ENCODE measurements around the gene DGKH.
A peak's percentile ranks its signal among the peaks of the same experiment; 100 is the strongest.

DGKH gene

DNA sequence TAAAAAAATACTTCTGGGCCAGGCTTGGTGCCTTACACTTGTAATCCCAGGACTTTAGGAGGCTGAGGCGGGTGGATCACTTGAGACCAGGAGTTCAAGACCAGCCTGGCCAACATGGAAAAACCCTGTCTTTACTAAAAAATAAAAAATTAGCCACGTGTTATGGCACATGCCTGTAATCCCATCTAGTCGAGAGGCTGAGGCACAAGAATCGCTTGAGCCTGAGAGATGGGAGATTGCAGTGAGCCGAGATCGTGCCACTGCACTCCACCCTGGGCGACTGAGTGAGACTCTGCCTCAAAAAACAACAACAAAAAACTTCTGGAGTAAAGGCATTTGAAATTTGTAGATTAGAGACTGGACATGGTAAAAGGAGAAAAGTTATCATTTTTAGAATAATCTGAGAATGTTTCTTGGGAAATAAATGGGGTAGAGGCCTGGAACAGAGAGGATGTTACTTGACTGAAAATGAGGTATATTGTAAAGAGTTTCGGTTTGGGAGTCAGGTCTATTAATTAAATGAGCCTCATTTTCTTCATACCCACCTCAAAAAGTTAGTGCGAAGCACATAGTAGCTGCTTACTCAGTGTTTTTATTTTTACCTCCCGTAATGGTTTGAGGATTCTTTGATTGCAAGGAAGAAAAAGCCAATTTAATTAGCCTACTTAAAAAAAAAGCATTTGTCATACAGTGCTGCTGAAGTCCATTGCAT lies 226.1 kb downstream of the DGKH start:
- Mint-ChIP-seq H3K9me3 (peaks cover 4% of the 10 kb centered on the region), H3K27ac (no peak overlapping the region), H3K4me3 (no peak overlapping the region), H3K4me1 (peaks cover 66% of the 10 kb centered on the region), H3K36me3 (peaks cover 23% of the 10 kb centered on the region), H3K27me3 (peaks cover 4% of the 10 kb centered on the region)
- CTCF ChIA-PET, result no interaction called here
- no peak for DNase-seq

DNA sequence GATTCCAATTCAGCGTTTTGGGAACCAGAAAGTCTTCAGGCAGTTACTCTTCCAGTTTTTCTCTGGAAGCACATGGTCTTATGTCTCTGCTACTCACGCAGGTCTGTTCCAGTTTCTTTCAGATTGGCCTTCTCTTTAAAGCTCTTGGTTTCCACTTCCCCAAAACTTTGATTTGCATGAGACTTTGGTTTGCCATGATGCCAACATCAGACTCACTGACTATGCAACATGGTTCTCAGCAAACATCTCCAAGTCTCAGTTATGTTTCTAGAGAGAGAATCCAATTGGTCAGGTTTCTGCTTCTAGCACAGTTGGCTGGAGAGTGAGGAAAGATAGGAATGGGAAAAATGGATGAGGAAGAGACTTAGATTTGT lies 226.6 kb downstream of the DGKH start:
- Mint-ChIP-seq H3K9me3 (peaks cover 4% of the 10 kb centered on the region), H3K4me1 (peaks cover 64% of the 10 kb centered on the region), H3K27ac (peak overlapping the region; percentile 30), H3K36me3 (peaks cover 23% of the 10 kb centered on the region), H3K4me3 (no peak overlapping the region), H3K27me3 (peaks cover 4% of the 10 kb centered on the region)
- CTCF ChIA-PET, result no interaction called here
- DNase-seq, result no peak

DNA sequence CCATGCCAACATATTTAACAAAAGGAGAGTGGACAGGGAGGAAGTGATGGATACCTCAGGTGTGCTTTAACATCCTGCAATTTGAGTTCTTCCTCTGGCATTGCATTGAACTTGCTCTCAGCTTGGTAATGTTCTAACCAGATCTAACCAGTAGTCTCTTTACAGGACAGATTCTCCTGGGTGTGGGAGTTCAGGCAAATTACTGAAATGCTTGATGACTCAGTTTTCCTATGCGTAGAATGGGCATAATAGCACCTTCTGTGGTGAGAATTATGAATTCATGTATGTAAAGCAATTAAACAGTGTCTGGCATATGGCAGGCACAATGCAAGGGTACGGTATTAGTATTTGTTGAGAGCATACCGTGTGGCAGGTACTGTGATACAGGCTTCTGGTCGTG lies 227.1 kb downstream of the DGKH start:
- Mint-ChIP-seq H3K4me3 (no peak overlapping the region), H3K4me1 (peaks cover 61% of the 10 kb centered on the region), H3K36me3 (peaks cover 21% of the 10 kb centered on the region), H3K9me3 (peaks cover 4% of the 10 kb centered on the region), H3K27me3 (peaks cover 4% of the 10 kb centered on the region), H3K27ac (peak overlapping the region; percentile 30)
- no peak for DNase-seq
- CTCF ChIA-PET, result no interaction called here

DNA sequence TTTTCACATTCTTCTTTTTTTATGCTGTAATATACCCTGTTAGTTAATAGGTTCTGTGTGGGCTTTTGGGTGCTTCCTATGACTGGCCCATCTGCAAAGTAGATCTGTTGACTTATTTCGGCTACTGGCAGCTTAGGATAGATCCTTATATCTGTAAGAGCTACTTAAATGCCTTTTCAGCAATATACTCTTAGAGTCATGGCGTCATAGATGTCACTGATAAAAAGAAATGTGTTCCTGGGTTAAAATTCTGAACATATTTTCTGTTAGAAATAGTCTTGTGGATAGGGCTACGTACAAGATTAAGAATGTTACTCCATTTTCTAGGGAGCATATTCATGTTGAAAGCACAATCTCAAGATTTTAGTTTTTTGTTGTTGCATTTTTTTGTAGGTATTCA lies 228.2 kb downstream of the DGKH start:
- H3K4me1 Mint-ChIP-seq, result peaks cover 49% of the 10 kb centered on the region
- peaks cover 3% of the 10 kb centered on the region for H3K27me3 Mint-ChIP-seq
- no peak overlapping the region for H3K4me3 Mint-ChIP-seq
- DNase-seq, result no peak
- H3K9me3 Mint-ChIP-seq, result no peaks in the 10 kb centered on the region
- H3K36me3 Mint-ChIP-seq, result peaks cover 16% of the 10 kb centered on the region
- no peak overlapping the region for H3K27ac Mint-ChIP-seq
- CTCF ChIA-PET, result no interaction called here

DNA sequence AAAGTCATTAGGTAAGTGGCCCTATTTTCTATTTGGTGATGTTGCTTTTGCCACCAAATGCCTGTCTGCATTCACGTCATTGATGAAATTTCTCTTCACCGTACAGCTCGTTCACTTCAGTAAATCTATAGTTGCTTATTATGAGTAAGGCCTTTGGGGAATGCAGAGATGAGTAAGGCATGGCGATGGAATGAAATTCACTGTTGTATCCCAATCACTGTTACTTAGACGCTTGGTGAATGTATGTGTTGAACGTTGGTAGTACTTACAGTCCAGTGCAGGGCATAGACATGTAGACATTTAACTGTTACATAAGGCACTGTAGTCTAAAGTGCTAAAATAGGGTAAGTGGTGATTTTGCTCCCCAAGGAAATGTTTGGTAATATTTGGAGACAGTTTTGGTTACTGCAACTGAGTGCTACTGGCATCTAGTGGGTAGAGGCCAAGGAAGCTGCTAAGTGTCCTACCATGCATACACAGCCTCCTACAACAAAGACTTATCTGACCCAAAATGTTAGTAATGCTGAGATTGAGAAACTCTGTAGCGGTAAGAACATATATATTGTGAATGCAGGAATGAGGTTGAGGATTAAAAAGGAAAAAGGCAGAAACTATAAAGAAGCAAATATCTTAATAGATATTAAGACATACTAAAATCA lies 229.3 kb downstream of the DGKH start:
- no peaks in the 10 kb centered on the region for H3K9me3 Mint-ChIP-seq
- H3K4me3 Mint-ChIP-seq, result no peak overlapping the region

DNA sequence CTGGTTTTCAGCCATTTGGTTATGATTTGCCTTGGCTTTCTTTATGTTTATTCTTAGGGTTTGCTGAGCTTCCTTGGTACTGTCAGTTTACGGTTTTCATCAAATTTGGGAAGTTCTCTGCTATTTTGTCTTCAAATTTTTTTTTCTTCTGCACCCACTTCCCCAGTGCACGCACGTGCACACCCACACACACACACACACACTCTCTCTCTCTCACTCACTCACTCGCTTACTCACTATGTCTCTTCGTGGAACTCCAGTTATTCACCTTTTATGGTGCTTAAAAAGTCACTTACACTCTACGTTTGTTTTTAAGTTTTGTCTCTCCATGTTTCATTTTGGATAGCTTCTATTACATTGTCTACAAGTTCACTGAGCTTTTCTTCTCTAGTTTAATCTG lies 230.6 kb downstream of the DGKH start:
- peaks cover 45% of the 10 kb centered on the region for H3K4me1 Mint-ChIP-seq
- H3K27me3 Mint-ChIP-seq, result no peaks in the 10 kb centered on the region
- H3K9me3 Mint-ChIP-seq, result no peaks in the 10 kb centered on the region
- H3K27ac Mint-ChIP-seq, result no peak overlapping the region
- CTCF ChIA-PET, result interaction anchor here (1.9 kb wide), 1 partner anchor 198 kb away, joined by 4 read pairs; no protein-coding TSS in a partner anchor
- H3K36me3 Mint-ChIP-seq, result peaks cover 19% of the 10 kb centered on the region
- H3K4me3 Mint-ChIP-seq, result no peak overlapping the region
- no peak for DNase-seq

More for the DNA sequence above, 229.3 kb downstream of the DGKH start:
- peaks cover 16% of the 10 kb centered on the region for H3K36me3 Mint-ChIP-seq
- no peak overlapping the region for H3K27ac Mint-ChIP-seq
- peaks cover 51% of the 10 kb centered on the region for H3K4me1 Mint-ChIP-seq
- CTCF ChIA-PET, result no interaction called here
- no peak for DNase-seq
- no peaks in the 10 kb centered on the region for H3K27me3 Mint-ChIP-seq

DNA sequence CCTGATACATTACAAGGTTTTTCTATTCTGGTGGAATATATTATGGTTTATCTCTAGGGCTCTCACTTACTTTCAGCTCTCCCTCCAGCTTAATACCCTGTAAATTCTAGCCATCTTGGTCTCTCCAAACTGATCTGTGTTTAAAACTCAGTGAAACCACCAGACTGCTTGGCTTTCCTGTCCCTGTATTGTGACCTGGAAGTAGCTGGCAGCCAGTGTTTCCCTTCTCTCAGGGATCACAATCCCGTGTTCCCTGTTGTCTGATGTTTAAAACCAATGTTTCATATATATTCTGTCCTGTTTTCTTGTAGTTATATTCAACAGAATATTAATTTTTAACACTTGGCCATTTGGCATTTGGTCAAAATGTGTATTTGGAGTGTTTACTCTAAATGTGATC lies 231.5 kb downstream of the DGKH start:
- H3K36me3 Mint-ChIP-seq, result peaks cover 19% of the 10 kb centered on the region
- peaks cover 38% of the 10 kb centered on the region for H3K4me1 Mint-ChIP-seq
- no peak for DNase-seq
- no peak overlapping the region for H3K27ac Mint-ChIP-seq
- H3K9me3 Mint-ChIP-seq, result no peaks in the 10 kb centered on the region
- no peak overlapping the region for H3K4me3 Mint-ChIP-seq
- no peaks in the 10 kb centered on the region for H3K27me3 Mint-ChIP-seq
- CTCF ChIA-PET, result interaction anchor here (1.9 kb wide), 1 partner anchor 197 kb away, joined by 4 read pairs; no protein-coding TSS in a partner anchor

DNA sequence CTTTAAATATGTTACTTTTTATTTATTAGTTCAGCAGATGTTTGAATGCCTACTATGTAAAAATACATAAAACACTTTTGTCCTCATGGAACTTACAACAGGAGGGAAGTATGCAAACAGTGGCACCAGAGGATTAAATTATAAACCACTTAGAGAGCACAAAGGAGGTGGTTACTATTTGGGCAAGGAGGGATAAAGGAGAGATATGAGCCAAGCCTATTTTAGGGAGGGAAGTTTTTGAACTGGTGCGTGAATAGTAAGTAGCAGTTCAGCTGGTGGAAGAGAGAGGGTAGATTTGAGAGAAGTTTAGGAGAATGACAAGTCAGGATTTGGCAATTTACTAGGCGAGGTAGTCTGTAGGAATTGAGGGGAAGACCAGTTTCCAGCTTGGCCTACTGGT lies 232.1 kb downstream of the DGKH start:
- DNase-seq, result no peak
- Mint-ChIP-seq H3K4me1 (peaks cover 32% of the 10 kb centered on the region), H3K4me3 (no peak overlapping the region), H3K36me3 (peaks cover 16% of the 10 kb centered on the region), H3K27me3 (no peaks in the 10 kb centered on the region), H3K9me3 (no peaks in the 10 kb centered on the region), H3K27ac (no peak overlapping the region)
- CTCF ChIA-PET, result interaction anchor here (1.9 kb wide), 1 partner anchor 197 kb away, joined by 4 read pairs; no protein-coding TSS in a partner anchor

DNA sequence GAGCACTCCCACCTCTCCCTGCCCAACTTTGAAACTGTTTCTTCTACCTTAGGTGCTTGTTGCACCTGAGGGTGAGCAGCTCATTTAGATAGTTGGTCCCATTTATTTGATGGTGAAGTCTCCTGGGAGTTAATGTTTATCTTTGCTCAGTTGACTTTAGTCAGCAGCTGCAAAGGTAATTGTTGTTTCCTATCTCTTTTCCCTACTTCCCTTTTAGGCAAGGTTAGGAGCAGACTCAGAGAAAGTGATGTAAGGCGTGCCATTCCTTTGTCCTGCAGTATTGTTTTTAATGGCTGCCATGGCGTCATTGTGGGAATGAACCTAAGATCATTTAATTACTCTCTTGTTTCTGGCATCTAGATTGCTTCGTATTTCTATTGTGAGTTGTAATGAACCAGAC lies 235.1 kb downstream of the DGKH start:
- peaks cover 12% of the 10 kb centered on the region for H3K4me1 Mint-ChIP-seq
- no peak overlapping the region for H3K27ac Mint-ChIP-seq
- H3K36me3 Mint-ChIP-seq, result peaks cover 22% of the 10 kb centered on the region
- DNase-seq, result no peak
- no peaks in the 10 kb centered on the region for H3K27me3 Mint-ChIP-seq
- no peak overlapping the region for H3K4me3 Mint-ChIP-seq
- no peaks in the 10 kb centered on the region for H3K9me3 Mint-ChIP-seq
- CTCF ChIA-PET, result interaction anchor here (1.3 kb wide), 1 partner anchor 20 kb away, joined by 3 read pairs; no protein-coding TSS in a partner anchor

DNA sequence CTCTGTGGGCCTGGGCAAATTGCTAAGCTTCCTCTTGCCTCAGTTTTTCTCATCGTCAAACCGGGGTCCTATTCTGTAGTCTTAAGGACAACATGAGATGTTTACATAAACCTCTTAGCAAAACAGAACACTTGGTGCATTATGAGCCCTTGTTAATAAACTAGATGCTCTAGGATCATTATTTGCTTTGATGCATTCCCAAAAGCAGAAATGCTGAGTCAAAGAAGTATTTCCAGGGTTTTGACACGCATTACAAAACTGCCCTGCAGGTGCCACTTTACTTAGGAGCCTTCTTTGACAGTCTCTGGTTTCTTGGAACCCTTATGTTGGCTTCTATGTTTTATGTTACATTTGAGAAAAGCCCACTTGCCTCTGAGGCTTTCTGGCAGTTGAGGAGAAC lies 235.6 kb downstream of the DGKH start:
- Mint-ChIP-seq H3K4me3 (no peak overlapping the region), H3K9me3 (no peaks in the 10 kb centered on the region), H3K27ac (no peak overlapping the region), H3K36me3 (peaks cover 27% of the 10 kb centered on the region), H3K4me1 (peaks cover 12% of the 10 kb centered on the region), H3K27me3 (no peaks in the 10 kb centered on the region)
- CTCF ChIA-PET, result interaction anchor here (1.3 kb wide), 1 partner anchor 21 kb away, joined by 3 read pairs; no protein-coding TSS in a partner anchor
- no peak for DNase-seq

Measured in activated naive CD4-positive, alpha-beta T cell treated with anti-CD3 and anti-CD28 coated beads, Interleukin-2, amount 10 ng/mL, durations not matched to agents 7 days and 5 days (primary cell).